NCI-H2171 treated with DMSO at 0.1 percent for 48 hours (cell line): ENCODE results near the gene GJB6.
"Not testable (repeated sequence)": the region's sequence is repeated elsewhere in the genome, so short reads cannot be mapped to it uniquely, and the experiment has no call there.

Experiments
- DNase-seq: peaks from one replicate; lab custom pipeline; 2025; lab: John Stamatoyannopoulos, UW

Gene GJB6

DNA sequence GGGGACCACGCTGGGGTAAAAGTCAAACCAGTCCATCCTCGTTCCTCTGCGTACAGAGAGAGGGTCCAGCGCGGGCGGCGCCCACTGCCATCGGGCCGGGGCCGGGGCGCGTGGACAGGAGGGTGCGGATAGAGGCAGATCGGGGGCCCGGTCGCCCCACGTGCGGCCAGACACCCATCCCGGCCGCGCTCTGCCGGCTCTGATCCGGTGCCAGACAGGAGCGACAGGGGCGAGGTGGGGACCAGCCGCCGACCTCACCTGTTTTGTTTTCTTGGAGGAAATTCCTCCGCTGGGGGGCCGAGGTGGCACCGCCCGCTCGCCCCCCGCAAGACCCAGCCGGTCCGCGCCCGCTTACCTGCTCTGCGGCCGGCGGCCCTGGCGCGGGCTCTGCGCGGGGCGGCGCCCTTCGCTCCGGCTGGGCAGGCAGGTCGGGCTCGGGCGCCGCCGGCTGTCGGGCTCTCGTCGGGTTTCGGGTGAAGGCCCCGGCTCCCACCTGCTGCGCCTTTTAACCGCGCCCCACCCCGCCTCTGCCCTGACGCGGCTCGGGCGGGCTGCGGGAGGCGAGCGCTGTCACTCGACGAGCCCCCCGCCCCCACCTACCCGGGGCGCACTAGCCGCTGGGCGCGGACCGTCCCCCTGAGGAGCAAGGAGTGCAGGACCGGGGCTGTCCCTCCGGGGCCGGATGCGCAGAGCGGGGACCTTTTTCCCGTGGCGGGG lies at the start of gene GJB6:
GJB6 (minus strand) TSS at position 481 of the 717 bp plus-strand sequence. CDS start 8,839 bp downstream, outside the sequence.
- DNase-seq: no peak

DNA sequence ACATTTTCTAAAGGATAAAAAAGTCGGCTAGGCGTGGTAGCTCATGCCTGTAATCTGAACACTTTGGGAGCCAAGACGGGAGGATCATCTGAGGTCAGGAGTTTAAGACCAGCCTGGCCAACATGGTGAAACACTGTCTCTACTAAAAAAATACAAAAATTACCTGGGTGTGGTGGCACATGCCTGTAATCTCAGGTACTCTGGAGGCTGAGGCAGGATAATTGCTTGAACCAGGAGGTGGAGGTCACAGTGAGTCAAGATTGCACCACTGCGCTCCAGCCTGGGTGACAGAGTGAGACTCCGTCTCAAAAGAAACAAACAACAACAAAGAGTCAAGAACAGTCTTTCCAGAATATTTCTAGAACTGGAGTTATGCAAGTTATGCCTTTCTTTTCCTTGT lies 44.8 kb upstream of the GJB6 start:
- DNase-seq: not testable (repeated sequence)

DNA sequence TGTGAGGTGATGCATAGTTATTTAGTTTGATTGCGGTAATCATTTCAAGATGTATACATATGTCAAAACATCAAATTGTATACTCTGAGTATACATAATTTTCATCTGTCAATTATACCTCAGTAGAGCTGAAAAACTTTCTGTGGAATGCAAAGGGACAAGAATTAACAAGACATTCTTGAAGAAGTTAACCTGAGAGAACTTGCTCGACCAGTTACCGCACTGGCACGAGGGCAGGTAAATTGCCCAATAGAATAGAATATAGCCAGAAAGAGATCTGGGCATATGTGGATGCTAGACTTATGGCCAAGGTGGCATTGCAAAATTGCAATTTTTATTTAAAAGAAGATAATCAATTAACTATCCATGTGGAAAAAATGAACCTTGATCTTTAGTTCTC lies 42.3 kb upstream of the GJB6 start:
- DNase-seq: no peak

DNA sequence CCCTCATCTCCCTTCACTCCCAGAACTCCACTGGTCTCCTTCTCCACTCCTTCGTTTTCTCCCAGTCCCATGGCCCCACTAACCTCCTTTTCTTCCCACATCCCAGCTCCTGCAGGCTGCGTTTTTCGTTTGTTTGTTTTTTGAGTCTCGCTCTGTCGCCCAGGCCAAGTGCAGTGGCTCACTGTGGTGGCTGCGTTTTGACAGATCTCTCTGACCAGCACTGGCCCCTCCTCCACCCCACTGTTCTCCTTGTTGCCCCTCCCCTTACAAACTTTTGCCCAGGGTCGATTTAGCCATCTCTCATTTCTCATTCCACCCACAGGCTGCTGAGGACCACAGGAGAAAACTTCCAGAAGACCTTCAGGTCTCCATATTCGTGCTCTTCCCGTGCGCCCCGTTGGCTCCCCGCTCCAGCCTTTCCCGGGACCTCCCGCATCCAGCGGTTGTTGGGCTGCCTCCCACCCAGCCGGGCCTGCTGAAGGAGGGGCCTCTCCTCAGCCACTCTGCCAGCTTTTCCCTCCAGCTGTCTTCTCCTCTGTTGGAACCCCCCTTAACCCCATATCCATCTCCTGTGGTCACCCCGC lies 40.6 kb upstream of the GJB6 start:
- no peak for DNase-seq

DNA sequence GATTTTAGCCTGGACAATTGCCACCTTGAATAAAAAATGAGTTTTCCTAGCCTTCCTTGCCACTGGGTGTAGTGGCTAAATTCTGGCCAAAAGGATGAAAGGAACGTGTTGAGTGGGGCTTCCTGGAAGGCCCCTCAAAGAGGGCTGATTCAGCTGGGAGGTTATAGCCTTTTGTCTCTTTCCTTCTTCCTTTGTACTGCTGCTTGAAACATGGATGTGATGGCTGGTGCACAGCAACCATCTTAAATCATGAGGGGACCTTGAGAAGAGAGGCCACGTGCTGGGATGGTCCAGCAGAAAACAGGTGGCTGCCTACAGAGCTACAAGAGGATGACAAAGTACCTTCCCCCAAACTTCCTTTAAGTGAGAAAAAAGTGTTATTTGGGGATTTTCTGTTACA lies 40.0 kb upstream of the GJB6 start:
- no peak for DNase-seq

DNA sequence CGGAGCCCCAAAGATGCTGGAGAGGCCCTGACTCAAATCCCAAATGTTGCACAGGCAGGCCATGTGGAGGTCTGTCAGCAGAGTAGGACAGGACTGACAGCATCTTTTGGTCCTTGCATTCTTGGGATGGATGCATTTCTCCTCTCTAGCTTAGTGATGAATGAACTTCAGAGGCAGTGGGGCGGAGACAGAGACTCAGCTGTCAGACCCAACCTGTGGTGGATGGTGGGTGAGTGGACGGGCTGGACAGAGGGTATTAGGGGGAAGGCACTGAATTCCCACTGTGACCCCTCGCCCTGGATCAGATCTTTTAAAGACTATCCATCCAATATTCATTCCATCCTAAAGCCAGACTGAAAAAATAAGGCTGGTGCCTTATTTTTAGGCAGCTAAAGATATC lies 39.3 kb upstream of the GJB6 start:
- no peak for DNase-seq

DNA sequence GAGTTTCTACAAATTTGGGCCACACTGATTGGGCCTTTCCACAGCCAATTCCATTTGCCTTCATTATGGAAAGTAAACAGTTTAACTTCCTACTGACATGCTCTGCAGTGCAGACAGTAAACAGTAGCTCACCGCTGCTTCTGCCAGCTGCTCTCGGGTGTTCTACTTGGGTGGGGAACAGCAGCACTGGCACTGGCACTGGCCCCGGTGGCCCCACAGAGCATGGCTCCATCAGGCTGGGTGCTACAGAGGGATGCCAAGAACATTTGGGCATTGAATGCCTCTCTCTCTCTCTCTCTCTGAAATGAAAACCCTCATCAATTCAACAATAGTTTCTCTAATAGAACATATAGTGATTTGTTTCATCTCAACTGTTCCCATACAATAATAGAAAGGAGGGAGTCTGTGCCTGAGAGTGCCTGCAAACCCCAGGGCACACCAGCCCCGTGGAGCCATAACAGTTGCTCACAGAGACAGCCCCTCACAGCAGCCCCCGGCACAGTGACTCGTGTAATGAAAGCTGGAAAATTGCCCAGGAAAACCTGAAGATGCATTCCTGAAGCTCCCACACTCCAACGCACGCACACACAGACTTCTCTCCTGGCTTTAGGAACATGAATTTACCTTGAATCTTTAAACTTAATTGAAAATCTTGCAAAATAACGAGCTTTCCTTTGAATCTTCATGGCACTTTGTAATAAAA lies 38.2 kb upstream of the GJB6 start:
- DNase-seq: no peak

DNA sequence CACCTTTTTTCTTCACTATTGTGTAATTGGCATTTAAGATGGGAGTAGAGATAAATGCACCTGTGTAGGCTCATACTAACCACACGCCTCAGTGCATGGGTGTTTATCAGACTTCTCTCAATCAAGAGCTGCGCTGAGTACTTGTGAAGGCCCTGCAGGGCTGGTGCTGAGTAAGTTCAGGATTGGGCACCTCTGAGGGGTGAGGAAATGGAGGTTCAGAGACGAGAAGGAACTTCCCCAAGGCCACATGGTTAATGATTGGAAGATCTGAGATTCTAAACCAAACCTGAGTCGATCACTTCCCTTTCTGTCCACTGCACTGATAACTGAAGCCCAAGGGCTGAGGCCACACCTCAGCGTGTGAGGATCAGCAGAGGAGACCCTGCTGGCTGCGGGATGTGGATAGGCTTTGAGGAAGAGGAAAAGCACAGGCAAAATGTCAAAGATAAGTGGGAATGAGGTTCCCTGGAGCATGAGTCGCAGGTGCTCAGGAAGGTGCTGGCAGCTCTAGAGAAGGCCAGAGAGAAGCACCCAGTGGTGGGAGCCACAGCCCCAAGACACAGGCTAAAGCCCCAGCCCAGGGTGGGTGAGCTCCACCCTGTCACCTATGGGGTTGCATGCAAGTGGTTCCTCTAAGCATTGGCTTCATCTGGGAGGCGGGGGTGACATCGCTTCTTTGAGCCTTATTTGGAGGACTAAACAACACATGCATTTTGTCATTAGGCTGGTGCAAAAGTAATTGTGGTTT lies 32.3 kb upstream of the GJB6 start:
- no peak for DNase-seq

DNA sequence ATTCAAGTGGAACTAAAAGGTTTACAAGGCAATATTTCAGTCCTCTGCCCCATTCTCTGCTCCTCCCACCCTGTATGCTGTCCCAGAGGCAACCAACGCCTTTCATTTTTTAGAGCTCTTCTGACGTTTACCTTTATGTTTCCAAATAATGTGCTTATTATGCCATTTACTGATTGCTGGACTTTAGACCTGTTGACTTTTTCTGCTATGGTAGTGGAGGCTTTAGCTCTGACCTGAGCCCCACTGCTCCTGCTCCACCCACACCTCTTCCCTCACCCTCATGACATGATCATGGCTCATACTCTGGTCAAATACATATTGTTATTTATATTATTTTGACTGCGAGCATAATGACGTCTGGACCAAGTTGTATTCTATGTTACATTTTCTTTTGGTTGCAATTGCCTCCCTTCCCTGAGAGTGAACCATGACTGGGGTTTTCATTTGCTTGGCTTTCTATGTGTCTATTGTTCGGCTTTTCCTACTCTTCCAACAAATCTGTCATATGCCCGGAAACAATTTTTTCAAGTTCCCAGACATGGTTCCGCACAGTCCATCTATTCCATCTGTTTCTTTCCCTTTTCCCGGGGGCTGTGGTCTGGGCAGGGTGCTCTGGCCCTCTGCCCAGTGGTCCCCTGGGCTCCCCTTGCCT lies 31.4 kb upstream of the GJB6 start:
- DNase-seq: no peak

DNA sequence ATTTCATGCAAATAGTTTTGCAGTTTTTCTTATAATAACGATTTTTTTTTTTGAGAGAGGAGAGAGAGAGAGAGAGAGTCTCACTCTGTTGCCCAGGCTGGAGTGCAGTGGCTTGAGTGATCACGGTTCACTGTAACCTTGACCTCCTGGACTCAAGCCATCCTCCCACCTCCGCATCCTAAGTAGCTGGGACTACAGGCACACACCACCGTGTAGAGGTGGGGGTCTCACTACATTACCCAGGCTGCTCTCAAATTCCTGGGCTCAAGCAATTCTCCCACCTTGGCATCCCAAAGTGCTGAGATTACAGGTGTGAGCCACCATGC lies 26.8 kb upstream of the GJB6 start:
- no peak for DNase-seq

DNA sequence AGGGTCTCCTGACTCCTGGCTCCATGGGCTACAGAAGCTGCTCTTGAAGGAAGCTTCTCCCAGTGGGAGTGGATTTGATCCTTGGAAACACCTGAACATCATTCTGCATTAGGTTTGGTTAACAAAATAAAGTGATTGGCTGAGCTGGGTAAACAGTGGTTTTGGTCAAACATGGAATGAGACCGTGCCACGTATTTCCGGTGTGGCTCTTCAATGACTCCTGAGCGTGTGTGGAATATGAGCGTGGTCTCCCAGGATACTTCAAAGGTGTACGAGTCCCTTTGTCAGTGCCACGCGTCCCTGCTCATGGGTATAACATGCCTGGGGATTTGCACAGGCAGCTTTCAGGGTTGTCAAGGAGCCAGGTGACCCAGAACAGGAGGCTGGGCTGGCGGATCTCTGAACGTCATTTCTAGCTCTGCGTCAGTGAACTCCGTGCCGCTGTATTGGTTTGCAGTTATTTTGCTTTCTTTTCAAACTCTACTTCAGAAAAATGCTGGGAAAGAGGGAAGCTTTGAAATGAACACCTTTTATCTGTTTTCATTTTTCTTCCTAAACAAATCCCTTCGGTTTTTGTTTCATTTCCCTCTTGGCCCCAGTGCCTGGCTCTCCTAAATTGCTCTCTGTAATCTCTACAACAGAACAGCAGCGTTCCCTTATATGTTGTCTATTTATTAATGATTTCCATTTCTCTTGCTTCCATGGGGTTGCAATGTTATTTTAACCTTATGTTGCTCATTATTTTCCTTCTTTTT lies 26.3 kb upstream of the GJB6 start:
- DNase-seq: no peak

DNA sequence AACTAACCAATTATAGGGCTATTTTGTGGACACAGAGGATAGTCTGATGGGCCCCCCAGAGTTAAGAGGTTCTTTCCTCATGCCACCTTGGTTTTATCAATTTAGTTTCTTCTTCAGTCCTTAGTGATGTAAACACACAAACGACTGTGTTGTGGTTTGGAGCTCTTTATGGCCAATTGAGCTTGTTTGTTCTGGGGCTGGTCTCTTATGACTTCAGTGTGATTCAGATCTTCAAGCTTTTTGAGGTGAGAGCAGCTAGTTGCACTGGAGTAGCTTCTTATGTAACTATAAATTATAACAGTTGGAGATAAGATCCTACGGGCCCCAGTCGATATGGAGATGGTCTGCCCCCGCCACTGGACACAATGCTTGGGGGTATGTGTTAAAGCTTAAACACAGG lies 22.0 kb upstream of the GJB6 start:
- DNase-seq: no peak

DNA sequence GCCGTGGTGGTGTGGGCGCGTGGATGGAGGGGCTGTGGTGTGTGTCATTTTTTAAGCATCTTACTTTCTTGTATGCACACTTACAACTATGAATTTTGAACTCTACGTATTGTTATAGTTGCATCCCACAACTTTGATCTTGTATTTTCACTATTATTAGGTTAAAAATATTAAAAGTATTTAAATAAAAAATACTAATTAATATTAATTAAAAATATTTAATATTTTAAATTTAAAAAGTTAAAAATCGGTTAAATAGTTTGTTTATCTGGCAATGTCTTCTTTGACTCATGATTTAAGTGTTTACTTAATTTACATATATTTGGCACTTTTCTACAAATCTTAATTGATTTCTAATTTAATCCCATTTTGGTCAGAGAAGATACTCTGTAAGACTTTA lies 17.8 kb upstream of the GJB6 start:
- DNase-seq: no peak

DNA sequence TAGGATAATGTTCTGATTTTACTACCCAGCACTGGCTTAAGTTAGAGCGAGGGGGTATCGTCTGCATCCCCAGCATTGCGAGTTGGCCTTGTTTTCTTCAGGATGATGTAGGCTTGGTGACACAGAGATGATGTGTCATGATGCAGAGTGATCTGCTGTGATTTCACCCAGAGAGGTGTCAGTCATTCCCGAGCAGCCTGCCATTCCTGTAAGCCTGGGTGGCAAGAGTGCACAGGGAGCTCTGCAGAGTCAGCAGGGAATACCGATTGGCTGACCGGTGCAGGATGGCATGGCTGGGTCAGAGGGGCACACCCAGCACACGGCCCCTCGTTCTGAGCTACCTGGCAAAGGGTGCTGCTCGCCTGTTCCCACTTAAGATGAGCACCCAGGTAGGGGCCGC lies 15.8 kb upstream of the GJB6 start:
- no peak for DNase-seq

DNA sequence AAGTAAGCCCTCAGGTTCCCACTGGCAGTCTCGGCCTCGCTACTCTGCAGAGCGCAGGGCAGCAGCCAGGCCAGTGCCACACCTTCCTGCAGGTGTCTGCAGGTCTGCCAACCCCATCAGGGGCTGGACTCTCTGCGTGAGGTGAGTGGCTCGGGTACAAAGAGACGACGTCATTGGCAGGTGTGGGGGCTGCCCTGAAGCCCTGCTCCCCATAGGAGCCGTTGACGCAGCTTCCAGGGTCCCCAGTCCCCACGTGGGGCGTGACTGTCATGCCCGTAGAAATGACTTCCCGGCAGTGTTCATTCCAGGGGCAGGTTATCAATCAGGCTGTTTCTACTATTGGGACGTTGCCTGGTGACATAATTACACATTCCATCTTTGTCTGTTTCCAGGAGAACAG lies 15.3 kb upstream of the GJB6 start:
- no peak for DNase-seq

DNA sequence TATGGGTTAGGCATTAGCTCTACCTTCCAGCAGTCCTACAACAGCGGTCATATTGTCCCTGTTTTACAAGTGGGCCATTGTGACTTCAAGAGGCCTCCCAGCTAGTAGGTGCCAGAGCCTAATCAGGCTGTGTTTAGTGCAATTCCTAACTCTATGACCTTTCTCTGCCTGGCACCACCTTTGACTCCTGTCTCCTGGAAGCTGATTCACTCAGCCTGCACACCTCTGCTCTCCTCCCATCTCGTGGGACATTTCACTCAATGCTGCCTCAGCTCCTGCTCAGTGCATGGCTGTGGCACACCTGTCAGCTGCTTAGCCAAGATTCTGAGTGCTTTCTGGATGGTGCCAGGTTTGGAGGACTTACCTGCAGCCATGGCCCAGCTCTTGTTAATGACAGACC lies 9.5 kb upstream of the GJB6 start:
- DNase-seq: no peak

DNA sequence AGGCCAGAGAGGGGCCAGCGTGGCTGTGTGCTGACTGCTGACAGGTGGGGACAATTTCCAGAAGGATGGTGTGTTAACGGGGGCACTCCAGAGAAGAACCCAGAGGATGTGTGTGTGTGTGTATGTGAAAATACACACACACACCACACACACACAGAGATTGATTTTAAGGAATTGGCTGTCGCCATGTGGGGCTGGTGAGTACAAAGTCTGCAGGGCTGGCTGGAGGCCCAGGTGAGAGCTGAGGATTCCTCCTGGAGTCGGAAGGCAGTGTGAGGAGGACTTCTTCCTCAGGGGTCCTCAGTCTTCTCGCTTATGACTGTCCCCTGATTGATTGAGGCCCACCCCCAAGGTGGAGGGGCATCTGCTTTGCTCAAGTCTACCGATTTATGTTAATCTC lies 7.6 kb upstream of the GJB6 start:
- DNase-seq: no peak

DNA sequence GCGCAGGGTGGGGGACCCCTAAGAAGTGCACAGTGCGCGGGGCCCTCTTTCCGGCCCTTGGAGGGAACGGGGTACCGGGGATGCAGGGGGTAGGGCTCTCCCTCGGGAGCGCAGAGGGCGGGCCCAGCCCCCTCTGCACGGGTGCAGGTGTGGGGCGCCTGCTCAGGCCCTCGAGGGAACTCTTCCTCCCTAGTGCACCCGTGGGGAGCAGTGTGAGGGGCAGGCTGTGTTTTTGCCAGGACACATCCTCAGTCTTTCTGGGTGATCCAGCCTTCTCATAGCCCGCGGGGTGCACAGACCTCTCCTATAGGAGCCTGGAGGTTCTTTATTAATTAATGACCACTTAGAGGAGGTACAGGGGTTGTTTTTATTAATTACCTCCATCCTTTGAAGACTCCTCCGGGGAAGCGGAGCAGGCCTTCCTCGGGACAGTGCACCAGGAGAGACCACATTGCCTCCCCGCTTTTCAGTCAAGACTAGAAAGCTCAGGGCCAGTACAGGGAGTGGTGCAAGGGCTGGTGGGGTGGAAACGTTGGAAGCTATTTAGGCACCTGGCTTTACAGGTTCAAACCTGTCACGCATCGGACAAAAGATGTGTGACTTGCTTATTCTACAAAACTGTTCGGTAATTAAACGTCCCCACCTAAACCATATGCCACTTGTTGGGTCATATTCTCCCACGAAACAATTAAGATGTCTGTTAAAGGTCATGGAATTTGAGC lies 598 bp upstream of the GJB6 start:
- no peak for DNase-seq

DNA sequence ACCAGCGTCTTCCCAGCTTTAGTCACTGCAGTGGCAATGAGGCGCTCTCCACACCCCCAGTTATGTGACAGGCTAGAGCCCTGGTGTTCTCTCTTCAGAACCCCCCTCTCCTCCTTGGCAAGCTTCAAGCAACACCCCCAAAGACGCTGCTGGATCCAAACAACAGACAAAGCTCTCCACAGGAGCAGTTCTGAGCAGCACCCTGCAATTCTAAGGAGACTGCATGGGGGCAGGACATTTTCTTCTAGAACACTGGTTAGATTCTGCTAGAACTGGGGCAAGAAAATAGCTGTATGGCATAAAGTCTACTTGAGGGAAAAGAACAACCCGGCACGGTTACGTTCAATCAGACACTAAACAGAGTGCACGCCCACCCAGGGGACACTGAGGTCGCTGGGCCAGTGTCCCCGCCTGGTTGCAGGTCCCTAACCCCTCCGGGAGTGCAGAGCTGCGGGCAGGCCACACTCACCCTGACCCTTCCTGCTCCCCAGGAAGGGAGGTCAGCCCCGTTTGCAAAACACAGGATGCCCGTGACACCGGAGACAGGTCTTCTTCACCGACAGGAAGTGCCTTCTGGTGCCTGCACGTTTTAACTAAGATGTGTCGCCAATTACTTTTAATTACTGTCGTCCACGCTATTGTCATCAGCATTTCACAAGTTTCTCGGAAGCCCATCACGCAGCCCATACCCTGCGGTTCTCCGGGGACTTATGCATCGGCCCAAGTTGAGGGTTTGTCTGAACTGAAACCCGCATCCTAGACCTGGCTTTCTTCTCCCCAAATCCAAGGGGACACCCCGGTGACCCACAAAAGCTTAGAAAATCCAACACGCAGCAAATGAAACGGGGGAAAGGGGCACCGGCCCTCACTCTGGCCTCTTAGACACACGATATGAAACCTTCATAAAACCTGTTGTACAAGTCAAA lies 943 bp downstream of the GJB6 start:
- no peak for DNase-seq

DNA sequence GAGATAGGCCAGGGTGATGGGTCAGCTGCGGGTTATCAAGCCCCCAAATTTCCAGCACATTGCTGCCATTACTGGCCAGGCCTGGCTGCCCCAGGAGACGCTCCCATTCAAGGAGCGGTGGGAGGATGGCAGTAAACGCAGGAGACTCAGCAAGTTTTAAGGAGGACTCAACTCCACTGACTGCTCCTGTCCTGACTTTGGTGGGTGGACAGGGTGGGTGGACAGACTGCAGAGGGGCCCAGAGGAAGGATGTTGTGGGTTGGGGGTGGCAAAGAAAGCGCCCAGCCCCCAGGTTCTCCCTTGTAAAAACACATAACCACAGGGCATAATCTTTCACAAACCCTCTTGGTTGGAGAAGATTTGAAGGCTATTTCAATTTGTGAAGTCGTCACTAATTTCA lies 4.4 kb downstream of the GJB6 start:
- no peak for DNase-seq
